SH-SY5Y (cell line): ENCODE data around the gene CD63.

Experiments
- GATA2 ChIP-seq: IDR thresholded peaks from 2 replicates; pipeline ENCODE4 v1.6.1; 2011; ENCODE audit warnings: mild to moderate bottlenecking, low read depth, low read length
- GATA3 ChIP-seq: IDR thresholded peaks from 2 replicates; pipeline ENCODE4 v1.6.1; 2011; ENCODE audit warnings: low read depth, mild to moderate bottlenecking, low read length, moderate library complexity

- TF ChIP-seq GATA3 (no peak), GATA2 (no peak)
These were observed 8.2 kb upstream of the CD63 start for GRCh38 chr12:55736780-55737580.
